Lower leg skin (tissue), 3 donors: ENCODE data around the gene LRTM1.

Experiments
- POLR2A ChIP-seq, 2 donors: fragments of 450-650 bp; IDR thresholded peaks; one replicate each; pipeline ENCODE4 v1.6.1; 2016 to 2017; ENCODE audit warnings: antibody characterized with exemption in 2 of 2, mild to moderate bottlenecking in 1 of 2, moderate library complexity in 1 of 2
- TF ChIP-seq, protein P1 (sequence below), 3 donors: fragments of 450-650 bp; IDR thresholded peaks; one replicate each; pipeline ENCODE4 v1.5.1; 2016; ENCODE audit warnings: antibody characterized with exemption in 3 of 3, mild to moderate bottlenecking in 3 of 3, moderate library complexity in 2 of 3

DNA sequence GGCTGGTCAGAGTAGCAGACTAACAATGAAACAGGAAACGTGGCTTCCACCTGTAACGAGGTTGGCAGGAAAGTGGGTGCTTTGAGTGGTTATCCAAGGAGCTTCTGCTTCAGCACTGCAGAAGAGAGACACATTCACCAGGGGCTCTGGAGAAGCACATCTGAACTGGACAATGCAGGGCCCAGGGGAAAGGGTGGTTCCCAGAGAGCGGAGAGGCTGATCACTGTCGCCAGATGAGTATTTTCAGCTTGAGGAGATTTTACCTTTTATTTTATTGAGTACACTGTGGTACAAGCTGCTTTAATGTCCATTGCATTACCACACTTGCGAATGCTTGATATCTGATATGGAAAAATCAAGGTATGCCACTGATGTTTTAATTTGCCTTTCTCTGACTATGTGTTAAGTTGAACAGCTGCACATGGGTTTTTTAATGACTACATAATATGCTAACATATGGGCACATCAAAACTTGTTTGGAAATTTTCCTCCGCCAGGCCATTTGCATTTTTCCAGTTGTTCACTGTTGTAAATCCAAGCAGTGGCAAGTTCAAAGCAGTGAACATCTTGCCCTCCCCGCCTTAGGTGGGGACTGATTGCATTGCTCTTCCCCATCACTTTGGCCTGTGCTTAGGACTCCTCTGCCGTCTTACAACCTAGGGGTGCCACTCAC, 52.1 kb downstream of the LRTM1 start:
- TF ChIP-seq, protein P1, sequence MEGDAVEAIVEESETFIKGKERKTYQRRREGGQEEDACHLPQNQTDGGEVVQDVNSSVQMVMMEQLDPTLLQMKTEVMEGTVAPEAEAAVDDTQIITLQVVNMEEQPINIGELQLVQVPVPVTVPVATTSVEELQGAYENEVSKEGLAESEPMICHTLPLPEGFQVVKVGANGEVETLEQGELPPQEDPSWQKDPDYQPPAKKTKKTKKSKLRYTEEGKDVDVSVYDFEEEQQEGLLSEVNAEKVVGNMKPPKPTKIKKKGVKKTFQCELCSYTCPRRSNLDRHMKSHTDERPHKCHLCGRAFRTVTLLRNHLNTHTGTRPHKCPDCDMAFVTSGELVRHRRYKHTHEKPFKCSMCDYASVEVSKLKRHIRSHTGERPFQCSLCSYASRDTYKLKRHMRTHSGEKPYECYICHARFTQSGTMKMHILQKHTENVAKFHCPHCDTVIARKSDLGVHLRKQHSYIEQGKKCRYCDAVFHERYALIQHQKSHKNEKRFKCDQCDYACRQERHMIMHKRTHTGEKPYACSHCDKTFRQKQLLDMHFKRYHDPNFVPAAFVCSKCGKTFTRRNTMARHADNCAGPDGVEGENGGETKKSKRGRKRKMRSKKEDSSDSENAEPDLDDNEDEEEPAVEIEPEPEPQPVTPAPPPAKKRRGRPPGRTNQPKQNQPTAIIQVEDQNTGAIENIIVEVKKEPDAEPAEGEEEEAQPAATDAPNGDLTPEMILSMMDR (IDR thresholded peaks at IDR 0.05) = no peak
- TF ChIP-seq POLR2A (IDR thresholded peaks at IDR 0.05) = no peak
